Right lobe of liver (tissue), 4 donors: ENCODE data around the gene MAP2K2.

Experiments
- CTCF ChIP-seq, 4 donors: fragments of 200-600 bp in 3 of 4; fragments of 450-650 bp in 1 of 4; IDR thresholded peaks; one replicate each; pipeline versions ENCODE4 v1.5.1 to v1.8.0; 2016 to 2022; ENCODE audit warnings: antibody characterized with exemption in 4 of 4, mild to moderate bottlenecking in 2 of 4
- POLR2A ChIP-seq: fragments of 450-650 bp; IDR thresholded peaks from one replicate; pipeline ENCODE4 v1.6.1; 2017; ENCODE audit warnings: antibody characterized with exemption, mild to moderate bottlenecking
- donor health status: DM: no; HTN: no; CAD: no.
- donor health status: DM: no; HTN: no; CAD: no.
- donor health status: DM: no; HTN: yes; CAD: no.

GRCh38 chr19:4149518-4150288 is 25.8 kb upstream of the MAP2K2 start:
- TF ChIP-seq CTCF (IDR thresholded peaks at IDR 0.05): no peak
- TF ChIP-seq POLR2A: no peak
